ENCODE measurements around the gene EPM2AIP1. TPM values are rescaled to one million over a fixed set of nuclear protein-coding genes. Genes with fewer than 3 reads are reported as not detected.

The EPM2AIP1 gene
- total and polyA plus RNA-seq, 3 experiments from 2014 or later = 7.1 to 16.0 (median 14.8) TPM

DNA sequence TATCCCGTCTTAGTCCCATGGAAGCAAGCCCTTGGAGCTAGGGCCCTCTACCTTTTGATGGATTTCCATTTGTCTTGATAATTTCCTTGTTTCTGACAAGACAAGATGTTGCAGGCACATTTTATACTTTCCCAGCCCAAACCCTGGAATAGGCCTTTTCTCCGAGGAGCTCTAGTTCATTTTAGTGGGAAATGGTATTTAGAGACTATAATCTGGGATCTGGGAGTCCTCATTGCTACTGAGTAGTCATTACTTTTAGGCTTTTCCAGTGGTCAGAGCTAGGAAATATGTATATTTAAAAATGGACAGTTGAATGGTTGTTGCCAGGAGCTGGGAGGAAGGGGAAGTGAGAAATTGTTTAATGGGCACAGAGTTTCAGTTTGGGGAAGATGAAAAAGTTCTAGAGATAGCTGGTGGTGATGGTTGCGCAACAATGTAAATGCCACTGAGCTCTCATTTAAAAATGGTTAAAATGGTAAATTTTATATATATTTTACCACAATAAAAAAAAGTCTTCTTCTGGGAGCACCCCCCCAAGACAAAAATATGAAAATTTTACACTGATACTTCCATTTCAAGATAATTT is 32.0 kb upstream of the EPM2AIP1 start:
- Mint-ChIP-seq H3K4me3 (no peak overlapping the region), H3K4me1 (peaks cover 0 to 4% (median 0%) of the 10 kb centered on the region in 3 donors), H3K9me3 (no peaks in the 10 kb centered on the region), H3K27me3 (no peaks in the 10 kb centered on the region), H3K36me3 (peaks cover 11 to 92% (median 31%) of the 10 kb centered on the region in 3 donors), H3K27ac (peak overlapping the region in 2 of 8 donors; percentile 17 to 68)
- H3K4me1 ChIP-seq (ENCODE audit: insufficient read depth, low read length) = no peaks in the 10 kb centered on the region
- ChIA-PET CTCF (interaction anchor here (0.7 to 2.3 kb wide), 5 partner anchors 10 to 231 kb away, joined by 3 to 6 read pairs (median 3); no protein-coding TSS in a partner anchor), POLR2A (no interaction called here)
- H3K36me3 ChIP-seq (ENCODE audit: insufficient read depth, low read length) = peaks cover 42% of the 10 kb centered on the region
- H3K27me3 ChIP-seq (ENCODE audit: insufficient read depth, low read length, poor library complexity, severe bottlenecking) = no peaks in the 10 kb centered on the region
- DNase-seq = no peak
- no peaks in the 10 kb centered on the region for H3K9me3 ChIP-seq (ENCODE audit: low read length)
- no peak overlapping the region for H3K27ac ChIP-seq (ENCODE audit: low read depth, low read length)
- H3K4me3 ChIP-seq (ENCODE audit: low read length) = no peak overlapping the region

DNA sequence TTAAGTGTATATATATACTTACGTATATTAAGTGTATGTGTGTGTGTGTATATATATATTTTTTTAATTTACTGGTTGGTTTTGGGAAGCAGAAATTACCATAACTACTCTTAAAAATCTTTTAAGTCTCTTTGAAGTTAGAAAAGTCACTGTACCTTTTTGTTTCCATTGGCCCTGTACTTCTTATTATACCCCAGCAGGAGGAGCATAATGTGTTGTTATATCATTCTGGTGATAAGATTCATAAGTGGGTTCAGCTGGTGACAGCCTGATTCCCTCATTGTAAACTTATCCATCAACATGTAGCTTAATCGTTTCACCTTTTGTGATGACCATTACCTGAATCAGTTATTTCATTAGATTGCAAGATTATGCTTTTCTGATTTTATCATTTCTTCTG is 31.2 kb upstream of the EPM2AIP1 start:
- Histone ChIP-seq H3K36me3 (ENCODE audit: insufficient read depth, low read length) (peaks cover 37% of the 10 kb centered on the region), H3K27me3 (ENCODE audit: insufficient read depth, low read length, poor library complexity, severe bottlenecking) (no peaks in the 10 kb centered on the region), H3K4me1 (ENCODE audit: insufficient read depth, low read length) (no peaks in the 10 kb centered on the region), H3K9me3 (ENCODE audit: low read length) (no peaks in the 10 kb centered on the region), H3K27ac (ENCODE audit: low read depth, low read length) (no peak overlapping the region), H3K4me3 (ENCODE audit: low read length) (no peak overlapping the region)
- peaks cover 11 to 95% (median 34%) of the 10 kb centered on the region in 3 donors for H3K36me3 Mint-ChIP-seq
- no peaks in the 10 kb centered on the region for H3K9me3 Mint-ChIP-seq
- no peak overlapping the region for H3K27ac Mint-ChIP-seq
- ChIA-PET POLR2A (no interaction called here), CTCF (interaction anchor here (0.7 to 2.3 kb wide), 5 partner anchors 9 to 232 kb away, joined by 3 to 6 read pairs (median 3); no protein-coding TSS in a partner anchor)
- H3K27me3 Mint-ChIP-seq = no peaks in the 10 kb centered on the region
- DNase-seq = no peak
- peaks cover 0 to 4% (median 0%) of the 10 kb centered on the region in 3 donors for H3K4me1 Mint-ChIP-seq
- no peak overlapping the region for H3K4me3 Mint-ChIP-seq

DNA sequence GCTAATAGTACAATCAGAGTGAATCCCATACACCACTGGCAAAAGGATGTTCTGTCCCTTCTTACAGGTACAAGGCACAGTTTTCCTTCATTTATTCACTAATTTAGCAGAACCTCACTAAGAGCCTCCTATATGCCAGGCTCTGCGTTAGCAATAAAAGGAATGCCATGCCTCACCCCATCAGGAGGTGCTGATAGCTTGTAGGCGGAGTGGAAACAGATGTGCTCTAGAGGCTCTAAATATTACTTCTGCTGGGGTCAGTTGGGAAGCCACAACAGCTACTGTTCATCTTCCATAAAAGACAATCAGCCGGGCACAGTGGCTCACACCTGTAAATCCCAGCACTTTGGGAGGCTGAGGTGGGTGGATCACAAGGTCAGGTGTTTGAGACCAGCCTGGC is 24.8 kb upstream of the EPM2AIP1 start:
- POLR2A ChIA-PET = no interaction called here
- Histone ChIP-seq H3K4me1 (ENCODE audit: insufficient read depth, low read length) (no peaks in the 10 kb centered on the region), H3K9me3 (ENCODE audit: low read length) (no peaks in the 10 kb centered on the region), H3K4me3 (ENCODE audit: low read length) (no peak overlapping the region), H3K27ac (ENCODE audit: low read depth, low read length) (no peak overlapping the region), H3K27me3 (ENCODE audit: insufficient read depth, low read length, poor library complexity, severe bottlenecking) (no peaks in the 10 kb centered on the region), H3K36me3 (ENCODE audit: insufficient read depth, low read length) (peaks cover 48% of the 10 kb centered on the region)
- no peak for DNase-seq
- Mint-ChIP-seq H3K36me3 (peaks cover 8 to 94% (median 30%) of the 10 kb centered on the region in 3 donors), H3K27ac (peak overlapping the region in 1 of 8 donors; percentile 8), H3K9me3 (no peaks in the 10 kb centered on the region), H3K27me3 (no peaks in the 10 kb centered on the region), H3K4me3 (no peak overlapping the region), H3K4me1 (peaks cover 0 to 2% (median 0%) of the 10 kb centered on the region in 3 donors)
- CTCF ChIA-PET = no interaction called here

DNA sequence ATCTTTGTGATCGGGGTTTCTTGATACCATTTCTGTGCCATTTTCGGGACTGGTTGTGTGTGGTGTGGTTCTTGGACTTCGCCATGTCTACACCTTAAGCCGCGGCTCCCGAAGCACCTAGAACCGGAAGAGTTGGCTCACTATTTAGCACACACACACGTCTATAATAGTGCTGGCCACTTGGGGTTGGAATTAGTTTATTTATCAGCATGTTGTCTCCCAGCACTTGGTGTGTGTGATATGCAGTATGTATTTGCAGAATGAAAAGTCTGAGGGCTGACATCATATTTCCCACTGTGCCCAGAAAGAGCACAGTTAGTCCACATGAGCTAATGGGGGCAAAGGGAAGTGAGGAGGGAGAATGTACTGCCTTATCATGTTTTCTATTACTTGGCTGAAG is 24.0 kb upstream of the EPM2AIP1 start:
- Mint-ChIP-seq H3K27me3 (no peaks in the 10 kb centered on the region), H3K9me3 (no peaks in the 10 kb centered on the region), H3K36me3 (peaks cover 13 to 94% (median 27%) of the 10 kb centered on the region in 3 donors), H3K27ac (peak overlapping the region in 1 of 8 donors; percentile 54), H3K4me3 (no peak overlapping the region), H3K4me1 (peaks cover 0 to 2% (median 0%) of the 10 kb centered on the region in 3 donors)
- DNase-seq = no peak
- POLR2A ChIA-PET = no interaction called here
- CTCF ChIA-PET = no interaction called here
- Histone ChIP-seq H3K4me1 (ENCODE audit: insufficient read depth, low read length) (no peaks in the 10 kb centered on the region), H3K36me3 (ENCODE audit: insufficient read depth, low read length) (peaks cover 55% of the 10 kb centered on the region), H3K27me3 (ENCODE audit: insufficient read depth, low read length, poor library complexity, severe bottlenecking) (no peaks in the 10 kb centered on the region), H3K4me3 (ENCODE audit: low read length) (no peak overlapping the region), H3K27ac (ENCODE audit: low read depth, low read length) (no peak overlapping the region), H3K9me3 (ENCODE audit: low read length) (no peaks in the 10 kb centered on the region)

DNA sequence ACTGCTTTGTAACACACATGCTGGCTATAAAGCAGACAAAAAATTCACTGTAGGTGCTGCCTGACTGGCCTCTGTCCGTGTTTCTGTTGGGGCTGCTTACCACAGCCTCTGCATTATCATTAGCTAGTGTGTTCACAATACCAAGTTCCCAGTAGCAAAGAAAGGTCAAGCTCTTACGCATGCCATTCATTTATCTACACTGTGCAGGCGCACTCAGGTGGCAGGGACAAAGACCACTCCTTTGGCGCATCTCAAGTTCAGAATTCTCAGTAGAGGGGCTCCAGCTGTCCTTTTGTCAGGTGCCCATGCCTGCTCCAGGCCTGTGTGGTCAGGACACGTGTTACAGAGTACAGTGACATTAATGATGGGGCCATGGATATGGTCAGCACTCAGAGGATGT is 22.7 kb upstream of the EPM2AIP1 start:
- POLR2A ChIA-PET = no interaction called here

DNA sequence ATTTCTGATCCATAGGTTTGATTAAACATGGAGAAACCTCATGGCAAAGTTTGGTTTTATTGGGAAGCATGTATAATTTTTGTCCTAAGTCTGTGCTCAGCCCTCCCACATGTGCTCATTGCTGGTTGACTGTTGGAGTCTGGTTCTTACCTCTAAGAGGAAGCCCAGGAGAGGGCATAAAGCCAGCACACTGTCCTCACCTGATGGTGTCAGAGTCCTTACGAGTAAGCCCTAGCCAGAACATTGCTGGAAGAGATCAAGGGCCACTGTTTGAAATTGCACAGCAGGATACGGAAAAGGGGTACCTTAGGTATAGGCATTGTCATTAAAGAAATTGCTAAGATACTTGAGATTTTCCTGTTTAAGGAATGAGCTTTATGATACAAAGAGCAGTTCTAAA is 21.7 kb upstream of the EPM2AIP1 start:
- H3K27ac Mint-ChIP-seq = peak overlapping the region in 2 of 8 donors; percentile 67 to 71
- no peaks in the 10 kb centered on the region for H3K27me3 ChIP-seq (ENCODE audit: insufficient read depth, low read length, poor library complexity, severe bottlenecking)
- DNase-seq = no peak
- H3K9me3 ChIP-seq (ENCODE audit: low read length) = no peaks in the 10 kb centered on the region
- H3K36me3 ChIP-seq (ENCODE audit: insufficient read depth, low read length) = peaks cover 38% of the 10 kb centered on the region
- H3K4me1 ChIP-seq (ENCODE audit: insufficient read depth, low read length) = no peaks in the 10 kb centered on the region
- H3K4me1 Mint-ChIP-seq = peaks cover 0 to 2% (median 0%) of the 10 kb centered on the region in 3 donors
- CTCF ChIA-PET = interaction anchor here (1.1 kb wide), 1 partner anchor 10 kb away, joined by 3 read pairs; no protein-coding TSS in a partner anchor
- POLR2A ChIA-PET = no interaction called here
- H3K27me3 Mint-ChIP-seq = no peaks in the 10 kb centered on the region
- H3K9me3 Mint-ChIP-seq = no peaks in the 10 kb centered on the region
- no peak overlapping the region for H3K4me3 Mint-ChIP-seq
- H3K36me3 Mint-ChIP-seq = peaks cover 21 to 85% (median 26%) of the 10 kb centered on the region in 3 donors
- H3K4me3 ChIP-seq (ENCODE audit: low read length) = no peak overlapping the region
- H3K27ac ChIP-seq (ENCODE audit: low read depth, low read length) = no peak overlapping the region

More for the DNA sequence above, 22.7 kb upstream of the EPM2AIP1 start:
- CTCF ChIA-PET = interaction anchor here (1.1 kb wide), 1 partner anchor 9 kb away, joined by 3 read pairs; no protein-coding TSS in a partner anchor
- no peak overlapping the region for H3K4me3 Mint-ChIP-seq
- H3K27ac ChIP-seq (ENCODE audit: low read depth, low read length) = no peak overlapping the region
- peaks cover 21 to 92% (median 29%) of the 10 kb centered on the region in 3 donors for H3K36me3 Mint-ChIP-seq
- peaks cover 46% of the 10 kb centered on the region for H3K36me3 ChIP-seq (ENCODE audit: insufficient read depth, low read length)
- DNase-seq = no peak
- peak overlapping the region in 2 of 8 donors; percentile 23 to 31 for H3K27ac Mint-ChIP-seq
- H3K9me3 Mint-ChIP-seq = no peaks in the 10 kb centered on the region
- H3K9me3 ChIP-seq (ENCODE audit: low read length) = no peaks in the 10 kb centered on the region
- no peak overlapping the region for H3K4me3 ChIP-seq (ENCODE audit: low read length)
- H3K4me1 ChIP-seq (ENCODE audit: insufficient read depth, low read length) = no peaks in the 10 kb centered on the region
- H3K27me3 Mint-ChIP-seq = no peaks in the 10 kb centered on the region
- no peaks in the 10 kb centered on the region for H3K27me3 ChIP-seq (ENCODE audit: insufficient read depth, low read length, poor library complexity, severe bottlenecking)
- peaks cover 0 to 2% (median 0%) of the 10 kb centered on the region in 3 donors for H3K4me1 Mint-ChIP-seq

DNA sequence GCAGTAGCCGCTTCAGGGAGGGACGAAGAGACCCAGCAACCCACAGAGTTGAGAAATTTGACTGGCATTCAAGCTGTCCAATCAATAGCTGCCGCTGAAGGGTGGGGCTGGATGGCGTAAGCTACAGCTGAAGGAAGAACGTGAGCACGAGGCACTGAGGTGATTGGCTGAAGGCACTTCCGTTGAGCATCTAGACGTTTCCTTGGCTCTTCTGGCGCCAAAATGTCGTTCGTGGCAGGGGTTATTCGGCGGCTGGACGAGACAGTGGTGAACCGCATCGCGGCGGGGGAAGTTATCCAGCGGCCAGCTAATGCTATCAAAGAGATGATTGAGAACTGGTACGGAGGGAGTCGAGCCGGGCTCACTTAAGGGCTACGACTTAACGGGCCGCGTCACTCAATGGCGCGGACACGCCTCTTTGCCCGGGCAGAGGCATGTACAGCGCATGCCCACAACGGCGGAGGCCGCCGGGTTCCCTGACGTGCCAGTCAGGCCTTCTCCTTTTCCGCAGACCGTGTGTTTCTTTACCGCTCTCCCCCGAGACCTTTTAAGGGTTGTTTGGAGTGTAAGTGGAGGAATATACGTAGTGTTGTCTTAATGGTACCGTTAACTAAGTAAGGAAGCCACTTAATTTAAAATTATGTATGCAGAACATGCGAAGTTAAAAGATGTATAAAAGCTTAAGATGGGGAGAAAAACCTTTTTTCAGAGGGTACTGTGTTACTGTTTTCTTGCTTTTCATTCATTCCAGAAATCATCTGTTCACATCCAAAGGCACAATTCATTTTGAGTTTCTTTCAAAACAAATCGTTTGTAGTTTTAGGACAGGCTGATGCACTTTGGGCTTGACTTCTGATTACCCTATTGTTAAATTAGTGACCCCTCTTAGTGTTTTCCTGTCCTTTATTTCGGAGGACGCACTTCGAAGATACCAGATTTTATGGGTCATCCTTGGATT is 674 bp upstream of the EPM2AIP1 start, which contains the start of gene MLH1:
MLH1 (plus strand) TSS at position 193 of the 958 bp plus-strand sequence; CDS start at position 223, 30 bp downstream.
- peaks cover 48% of the 10 kb centered on the region for H3K4me1 ChIP-seq (ENCODE audit: insufficient read depth, low read length)
- CTCF ChIA-PET = interaction anchor here (0.7 to 2.2 kb wide), 5 partner anchors 35 to 220 kb away, joined by 3 to 12 read pairs (median 4); no protein-coding TSS in a partner anchor
- peak within 1 kb of the TSS; percentile 100 for H3K27ac ChIP-seq (ENCODE audit: low read depth, low read length)
- POLR2A ChIA-PET = interaction anchor here (0.5 to 2.8 kb wide), 14 partner anchors 12 to 346 kb away, joined by 3 to 25 read pairs (median 4); partner anchors contain the start of gene TRANK1
- Mint-ChIP-seq H3K4me3 (no peak within 1 kb of the TSS), H3K27me3 (no peaks in the 10 kb centered on the region), H3K4me1 (peaks cover 19 to 40% (median 22%) of the 10 kb centered on the region in 3 donors), H3K9me3 (no peaks in the 10 kb centered on the region), H3K36me3 (peaks cover 18 to 36% (median 21%) of the 10 kb centered on the region in 3 donors), H3K27ac (no peak within 1 kb of the TSS)
- H3K27me3 ChIP-seq (ENCODE audit: insufficient read depth, low read length, poor library complexity, severe bottlenecking) = no peaks in the 10 kb centered on the region
- peaks cover 16% of the 10 kb centered on the region for H3K36me3 ChIP-seq (ENCODE audit: insufficient read depth, low read length)
- H3K9me3 ChIP-seq (ENCODE audit: low read length) = no peaks in the 10 kb centered on the region
- peak; percentile 91 to 99 (median 94) for DNase-seq
- H3K4me3 ChIP-seq (ENCODE audit: low read length) = peak within 1 kb of the TSS; percentile 93

Data from CD8-positive, alpha-beta memory T cell (primary cell).